Renal cortical epithelial cell (primary cell): ENCODE results near the gene SLC19A1. TPM values are rescaled to one million over a fixed set of nuclear protein-coding genes. Genes with fewer than 3 reads are reported as not detected.

ENCODE experiments used
- DNase-seq: peaks from one replicate; pipeline ENCODE4 v3.0.0-alpha.2; 2011; ENCODE audit warnings: low read depth
- total RNA-seq: library from RNA; depleted of rRNA; stranded (reverse); fragments of >200 nt; gene quantifications from 2 replicates; pipeline ENCODE4 v1.2.3, GENCODE V29; 2014

The SLC19A1 gene
- total RNA-seq, 1 donor from 2014 or later, result 8.2 TPM

DNA sequence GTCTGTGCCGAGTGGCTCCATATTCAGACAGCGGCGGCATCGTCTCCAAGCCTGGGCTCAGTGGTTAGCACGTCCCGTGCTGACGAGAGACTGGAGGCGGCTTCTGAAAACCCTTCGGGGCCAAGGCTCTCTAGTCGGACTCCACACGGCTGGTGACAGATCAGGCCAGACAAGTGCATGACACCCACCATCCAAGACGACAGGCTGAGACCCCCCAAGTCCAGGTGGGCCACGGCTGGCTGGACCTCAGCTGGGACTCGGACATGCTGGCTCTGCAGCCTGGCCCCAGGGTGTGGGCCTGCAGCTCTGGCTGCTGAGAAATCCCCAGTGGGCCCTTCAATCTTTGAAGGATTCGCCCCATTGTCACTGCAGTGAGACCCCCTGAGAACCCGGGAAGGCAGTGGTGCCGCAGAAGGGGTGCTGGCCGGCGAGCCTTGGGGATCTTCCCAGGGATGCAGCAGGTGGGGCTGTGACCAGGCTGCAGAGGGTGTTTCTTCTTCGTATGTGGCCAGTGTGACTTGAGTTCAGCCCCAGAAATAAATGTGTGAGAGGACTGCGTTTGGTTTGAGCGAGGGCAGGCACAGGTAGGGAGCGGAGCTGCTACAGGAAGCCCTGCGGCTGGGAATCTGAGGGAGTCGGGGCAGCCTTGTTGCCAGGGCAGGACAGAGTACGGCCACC lies 15.9 kb upstream of the SLC19A1 start:
- no peak for DNase-seq

DNA sequence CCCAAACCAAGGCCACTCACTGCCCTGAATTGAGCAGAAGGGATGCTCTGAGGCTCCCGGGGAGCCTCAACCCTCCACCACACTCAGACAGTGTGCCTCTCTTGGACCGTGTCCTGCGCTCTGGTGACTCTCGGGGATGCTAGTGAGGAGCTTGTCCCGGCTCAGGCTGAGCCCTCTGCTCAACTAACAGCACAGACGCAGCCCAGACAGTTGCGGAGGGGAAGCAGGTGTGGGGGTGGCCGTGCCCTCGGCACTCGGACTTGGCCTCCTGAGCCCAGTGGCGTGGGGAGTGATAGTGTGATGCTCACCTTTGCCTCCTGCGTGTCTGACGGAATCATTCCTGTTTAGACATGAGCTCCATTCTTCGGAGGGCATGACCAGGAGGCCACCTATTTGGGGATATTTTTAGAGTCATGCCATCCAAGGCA lies 15.4 kb upstream of the SLC19A1 start:
- no peak for DNase-seq

DNA sequence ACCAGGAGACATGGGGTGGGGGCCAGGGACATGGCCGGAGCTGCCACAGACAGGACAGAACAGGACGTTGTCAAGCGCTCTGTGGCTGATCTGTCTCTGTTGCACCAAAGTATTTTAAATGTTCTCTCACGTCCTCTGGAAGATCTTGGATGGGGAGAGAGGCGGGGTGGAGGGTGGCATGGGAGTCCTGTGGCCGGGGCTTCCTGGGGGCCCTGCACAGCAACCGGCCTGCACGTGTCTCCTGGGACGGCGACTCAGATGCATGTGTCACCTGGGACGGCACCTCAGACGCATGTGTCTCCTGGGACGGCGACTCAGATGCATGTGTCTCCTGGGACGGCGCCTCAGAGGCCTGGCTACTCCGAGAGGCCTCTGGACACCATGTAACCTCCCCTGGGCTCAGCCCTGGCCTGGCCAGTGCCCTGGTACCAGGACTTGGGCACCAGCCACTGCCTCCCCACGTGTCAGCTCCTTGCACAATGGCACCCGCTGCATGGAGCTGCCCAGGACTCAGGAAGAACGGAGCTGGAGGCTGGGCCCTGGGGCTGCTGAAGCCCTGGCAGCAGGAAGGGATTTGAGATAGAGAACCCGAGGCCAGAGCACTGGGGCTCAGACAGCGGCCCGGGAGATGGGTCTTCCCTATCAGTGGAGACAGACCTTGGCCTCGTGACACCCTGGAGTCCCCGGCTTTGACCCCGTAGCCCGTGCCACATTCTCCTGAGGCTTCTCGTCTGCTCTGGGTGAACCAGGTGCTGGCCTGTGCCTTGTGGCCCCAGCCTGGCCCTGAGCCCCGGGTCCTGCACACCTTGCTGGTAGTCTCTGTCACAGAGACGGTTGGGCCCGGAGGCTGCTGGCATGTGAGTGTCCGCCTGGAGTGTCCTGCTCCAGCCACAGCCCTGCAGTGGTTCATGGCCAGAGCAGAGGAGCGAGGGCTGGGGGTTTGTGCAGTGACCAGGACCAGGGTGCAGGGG lies 14.7 kb upstream of the SLC19A1 start:
- DNase-seq, result no peak

DNA sequence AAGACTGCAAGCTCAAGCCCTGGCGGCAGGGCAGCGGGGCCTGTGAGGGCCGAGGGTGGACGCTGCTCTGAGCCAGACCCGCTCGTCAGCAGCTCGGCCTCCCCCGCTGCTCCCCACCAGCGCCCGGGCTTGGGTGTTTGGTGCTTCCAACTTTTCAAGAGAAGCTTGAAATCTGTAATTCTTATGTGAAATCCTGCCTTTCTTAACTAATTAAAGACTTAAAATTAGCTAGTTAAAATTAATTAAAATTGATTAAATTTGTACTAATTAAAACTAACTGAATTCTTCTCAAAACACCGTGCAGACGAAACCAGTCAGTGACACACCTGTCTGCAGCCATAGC lies 14.0 kb upstream of the SLC19A1 start:
- DNase-seq, result no peak

DNA sequence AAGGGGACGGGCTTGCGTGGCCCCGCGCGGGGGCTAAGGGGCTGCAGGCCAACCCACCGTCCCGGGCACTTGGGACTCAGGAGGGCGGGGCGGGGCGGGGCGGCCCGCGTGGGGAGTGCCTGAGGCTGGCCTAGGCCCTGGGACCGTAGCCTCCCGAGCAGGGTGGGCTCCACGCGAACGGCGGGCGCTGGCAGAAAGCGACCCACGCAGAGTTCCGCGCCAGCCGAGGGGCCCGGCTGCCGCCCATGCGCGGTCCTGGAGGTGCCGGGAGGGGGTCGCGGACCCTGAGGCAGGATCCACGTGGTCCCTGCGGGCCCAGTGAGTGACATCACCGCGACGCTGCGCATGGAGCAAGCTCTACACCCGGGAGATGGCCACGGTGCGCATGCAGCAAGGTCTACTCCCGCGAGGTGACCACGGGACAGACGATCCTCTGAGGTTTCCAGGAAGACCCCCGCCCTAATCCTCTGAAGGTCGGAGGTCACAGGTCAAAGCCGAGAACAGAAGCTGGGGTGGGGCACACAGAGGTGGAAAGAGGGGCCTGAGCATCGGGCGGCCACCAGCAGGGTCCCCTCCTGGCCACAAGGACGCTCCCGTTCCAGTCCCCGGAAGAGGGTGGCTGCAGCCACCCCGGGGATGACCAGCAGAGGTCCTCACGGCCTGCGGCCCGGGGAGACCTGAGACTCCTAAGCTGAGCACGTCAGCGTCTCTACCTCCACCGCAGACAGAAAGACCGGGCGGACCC lies 13.5 kb upstream of the SLC19A1 start:
- peak; percentile 64 for DNase-seq

DNA sequence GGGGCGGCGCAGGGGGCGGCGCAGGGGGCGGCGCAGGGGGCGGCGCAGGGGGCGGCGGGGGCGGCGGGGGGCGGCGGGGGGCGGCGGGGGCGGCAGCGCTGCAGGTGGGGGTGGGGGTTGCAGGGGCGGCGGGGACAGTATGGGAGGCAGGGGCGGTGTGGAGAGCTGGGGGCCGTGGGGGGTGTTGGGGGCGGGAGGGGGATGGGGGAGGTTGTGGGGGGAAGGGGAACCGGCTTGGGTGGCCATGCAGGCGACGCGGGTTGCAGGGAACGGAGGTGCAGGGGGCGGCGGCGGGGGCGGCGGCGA lies 13.0 kb upstream of the SLC19A1 start:
- no peak for DNase-seq

DNA sequence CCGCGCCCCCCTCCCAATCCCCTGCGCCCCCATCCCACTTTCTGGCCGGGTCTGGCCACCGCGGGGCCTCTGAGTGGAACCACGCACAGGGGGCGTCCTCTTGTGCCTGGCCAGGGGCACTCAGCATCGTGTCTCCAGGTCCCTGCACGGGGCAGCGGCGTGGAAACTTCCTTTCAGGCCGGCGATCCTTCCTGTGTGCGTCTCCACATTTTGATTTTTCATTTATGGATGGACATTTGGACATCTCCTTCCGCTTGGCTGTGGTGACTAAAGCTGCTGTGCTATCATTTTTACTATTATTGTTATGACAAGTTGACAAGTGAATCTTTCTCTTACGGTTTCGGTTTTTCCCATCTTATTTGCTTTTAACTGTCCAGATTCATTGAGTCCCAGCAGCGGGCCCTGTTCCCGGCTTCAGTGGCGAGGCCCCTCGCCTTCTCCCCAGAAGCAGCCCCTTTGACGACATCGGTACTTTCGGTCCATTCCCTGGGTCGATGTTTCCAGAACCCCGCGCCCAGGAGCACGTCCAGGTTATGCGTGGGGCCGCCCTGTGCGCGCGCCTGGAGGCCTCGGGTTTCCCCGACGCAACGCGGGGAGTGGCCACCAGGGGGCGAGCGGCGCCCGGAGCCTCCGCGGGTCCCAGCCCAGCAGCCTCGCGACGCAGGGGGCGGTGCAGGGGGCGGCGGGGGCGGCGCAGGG lies 12.4 kb upstream of the SLC19A1 start:
- peak; percentile 13 for DNase-seq

DNA sequence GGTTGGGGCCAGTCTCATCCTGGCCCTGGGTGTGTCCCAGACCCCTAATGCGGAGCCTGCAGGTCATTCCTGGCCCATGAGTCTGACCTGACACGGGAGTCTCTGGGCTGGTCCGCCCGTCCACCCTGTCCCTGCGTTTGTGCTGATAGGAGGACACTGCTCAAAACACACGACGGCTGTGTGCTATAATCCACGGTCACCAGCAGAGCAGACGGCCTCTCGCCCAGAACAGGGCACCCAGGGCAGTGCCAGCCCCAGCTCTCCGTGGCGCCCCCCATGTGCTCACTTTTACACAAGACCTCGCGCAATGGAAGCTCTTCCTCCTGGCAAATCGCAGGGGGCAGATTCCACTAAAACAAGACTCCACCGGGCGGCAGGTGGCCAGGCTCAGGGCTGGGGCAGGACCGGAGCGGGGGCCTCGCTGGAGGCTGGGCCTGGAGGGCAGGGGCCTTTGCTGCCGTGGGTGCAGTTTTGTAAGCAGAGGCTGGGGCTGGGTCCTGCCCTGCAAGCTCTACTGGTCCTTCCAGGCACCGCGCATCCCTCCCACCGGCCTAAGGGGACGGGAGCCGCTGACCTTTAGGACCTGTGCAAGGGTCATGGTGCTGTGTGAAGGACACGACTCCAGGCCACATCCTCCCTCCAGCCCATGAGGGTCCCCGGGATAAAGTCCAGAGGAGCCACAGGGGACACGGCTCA lies 10.6 kb upstream of the SLC19A1 start:
- DNase-seq, result no peak

DNA sequence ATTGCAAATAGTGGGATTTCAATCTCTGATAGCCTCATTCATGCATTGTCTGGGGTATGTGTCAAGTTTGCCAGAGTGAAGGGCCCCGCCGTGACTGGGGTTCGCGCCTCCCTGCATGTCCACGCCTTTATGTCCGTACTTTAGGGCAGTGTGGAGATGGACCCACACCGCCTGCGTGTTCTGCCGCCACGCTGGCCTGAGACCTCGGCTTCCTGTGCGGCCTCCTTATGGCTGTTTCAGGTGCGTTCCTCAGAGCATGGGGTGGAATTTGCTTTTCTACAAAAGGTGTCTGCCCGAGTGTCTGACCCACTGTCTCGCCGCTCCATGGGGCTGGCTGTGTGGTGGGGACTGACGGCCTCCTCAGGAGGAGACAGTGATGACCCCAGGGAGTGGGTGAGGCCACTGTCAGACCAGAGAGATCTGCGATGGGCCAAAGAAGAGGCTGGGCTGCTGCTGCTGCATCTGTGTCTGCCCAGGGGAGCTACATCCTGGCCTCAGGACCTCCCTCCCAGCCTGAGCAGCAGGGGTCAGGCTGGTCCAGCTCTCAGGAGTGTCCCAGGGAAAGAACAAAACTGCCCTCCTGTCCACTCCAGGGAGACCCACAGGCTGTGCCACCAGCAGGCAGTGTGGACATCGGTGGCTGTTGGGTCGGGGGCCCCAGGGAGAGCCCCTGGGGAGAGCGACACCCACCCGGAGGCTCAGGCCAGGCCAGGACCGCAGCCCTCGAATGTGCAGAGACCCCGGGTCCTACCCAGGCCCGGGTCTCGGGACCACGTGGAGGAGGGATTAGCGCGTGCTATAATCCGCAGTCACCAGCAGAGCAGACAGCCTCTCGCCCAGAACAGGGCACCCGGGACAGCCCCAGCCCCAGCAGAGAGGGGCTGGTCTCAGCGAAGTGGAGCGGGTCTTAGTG lies 9.8 kb upstream of the SLC19A1 start:
- DNase-seq, result no peak

DNA sequence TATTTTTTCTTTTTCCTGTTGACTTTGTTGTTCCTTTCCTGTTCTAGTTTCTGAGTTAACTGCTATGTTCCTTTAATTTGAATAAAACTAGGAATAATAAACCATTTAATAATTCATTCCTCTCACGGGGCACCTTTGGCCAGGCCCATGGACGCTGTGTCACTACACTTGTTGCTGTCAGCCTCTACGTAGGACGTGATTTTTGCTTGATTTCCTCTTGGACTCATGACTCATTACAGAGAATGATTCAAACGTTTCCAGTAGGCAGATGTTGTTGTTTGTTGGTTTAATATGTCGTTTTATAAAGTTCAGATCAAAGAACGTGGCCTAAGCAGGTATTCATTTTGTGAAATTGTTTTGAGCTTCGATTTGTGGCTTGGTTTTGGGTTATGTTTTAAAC lies 9.1 kb upstream of the SLC19A1 start:
- DNase-seq, result peak; percentile 95

DNA sequence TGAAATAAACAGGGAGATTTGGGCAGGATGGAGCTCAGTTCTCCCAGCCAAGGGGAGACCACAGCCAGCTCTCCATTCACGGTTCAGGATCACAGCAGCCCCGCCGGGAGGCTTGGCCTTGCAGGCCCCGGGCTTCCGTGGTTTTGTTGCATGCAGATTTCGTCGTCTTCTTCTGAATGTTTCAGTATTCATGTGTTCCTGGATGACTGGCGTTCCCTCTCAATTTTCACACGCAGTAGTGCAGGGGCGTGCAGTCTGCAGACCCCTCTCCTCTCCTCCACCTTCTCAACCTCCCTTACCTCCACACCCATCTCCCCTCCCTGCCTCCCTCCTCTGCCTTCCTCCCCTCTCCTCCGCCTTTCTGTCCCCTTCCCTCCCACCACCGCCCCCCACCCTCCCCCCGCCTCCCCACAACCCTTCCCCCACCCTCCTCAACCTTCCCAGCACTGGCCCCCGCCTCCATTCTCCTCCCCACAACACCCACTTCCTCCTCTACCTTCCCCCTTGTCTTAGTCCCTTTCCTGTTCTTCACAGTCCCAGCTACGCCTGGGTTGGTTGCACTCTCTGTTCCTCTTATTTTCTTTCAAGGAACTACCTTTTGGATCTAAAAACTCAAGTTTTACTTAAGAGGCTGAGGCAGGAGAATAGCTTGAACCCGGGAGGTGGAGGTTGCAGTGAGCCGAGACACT lies 8.4 kb upstream of the SLC19A1 start:
- DNase-seq, result peak; percentile 16

DNA sequence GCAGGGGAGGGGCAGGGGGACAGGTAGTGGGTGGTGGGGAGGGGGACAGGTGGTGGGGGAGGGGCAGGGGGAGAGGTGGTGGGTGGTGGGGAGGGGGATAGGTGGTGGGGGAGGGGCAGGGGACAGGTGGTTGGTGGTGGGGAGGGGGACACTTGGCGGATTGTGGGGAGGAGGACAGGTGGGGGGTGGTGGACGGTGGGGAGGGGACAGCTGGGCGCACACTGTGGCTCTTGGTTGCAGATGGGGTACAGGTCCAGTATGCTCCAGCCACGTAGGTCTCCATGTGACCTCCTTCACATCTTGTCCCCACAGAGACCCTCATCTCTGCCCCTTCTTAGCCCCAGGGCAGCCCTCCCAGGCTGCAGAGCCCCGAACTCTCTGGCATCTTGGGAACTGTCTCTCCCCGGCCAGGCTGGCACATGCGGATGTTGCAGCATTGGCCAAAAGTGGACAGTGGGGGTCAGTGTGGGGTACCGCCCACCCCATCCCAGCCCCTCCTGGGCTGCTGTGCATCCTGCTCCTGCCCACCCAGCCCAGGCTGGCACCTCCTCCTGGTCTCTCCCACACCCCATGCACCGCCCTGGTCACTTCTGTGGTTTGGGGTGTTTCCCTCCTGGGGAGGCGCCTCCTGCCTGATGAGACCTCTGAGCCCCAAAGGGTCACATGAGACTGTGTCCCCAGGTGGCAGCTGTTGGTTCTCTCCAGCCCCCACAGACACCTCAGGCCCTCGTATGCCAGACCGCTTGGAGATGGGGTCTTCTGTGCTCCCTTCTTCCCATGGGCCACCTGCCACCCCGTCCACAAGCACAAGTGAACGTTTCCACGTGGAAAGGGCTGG lies 7.6 kb upstream of the SLC19A1 start:
- no peak for DNase-seq

DNA sequence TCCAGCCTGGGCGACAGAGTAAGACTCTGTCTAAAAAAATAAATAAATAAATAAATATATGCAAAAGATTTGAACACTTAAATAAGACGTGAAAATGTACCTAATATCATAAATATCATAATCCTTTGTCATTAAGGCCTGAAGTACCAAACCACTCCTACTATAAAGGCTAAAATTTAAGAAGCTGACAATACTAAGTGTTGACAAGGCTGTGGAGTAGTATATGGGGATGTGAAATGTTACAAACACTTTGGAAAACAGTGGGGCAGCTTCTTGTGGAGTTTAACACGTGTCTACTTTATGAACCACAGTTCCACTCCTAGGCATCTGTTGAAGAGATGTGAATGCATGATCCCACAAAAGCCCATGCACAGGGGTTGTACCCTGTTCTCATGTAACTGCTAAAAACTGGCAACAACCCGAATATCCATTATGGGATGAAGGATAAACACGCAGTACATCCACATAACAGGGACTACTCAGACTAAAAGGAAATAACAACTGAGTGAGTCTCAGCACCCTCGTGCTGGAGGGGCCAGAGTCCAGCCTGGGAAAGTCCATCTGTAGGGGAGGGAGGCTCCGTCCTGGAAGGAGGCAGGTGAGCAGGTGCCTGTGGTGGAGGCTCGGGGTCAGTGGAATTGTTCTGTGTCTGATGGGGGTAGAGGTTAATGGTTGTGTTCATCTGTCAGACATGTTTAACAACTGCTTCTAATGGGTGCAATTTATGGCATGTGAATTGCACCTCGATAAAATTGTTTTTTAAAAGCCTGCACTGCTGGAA lies 6.7 kb upstream of the SLC19A1 start:
- DNase-seq, result peak; percentile 9

DNA sequence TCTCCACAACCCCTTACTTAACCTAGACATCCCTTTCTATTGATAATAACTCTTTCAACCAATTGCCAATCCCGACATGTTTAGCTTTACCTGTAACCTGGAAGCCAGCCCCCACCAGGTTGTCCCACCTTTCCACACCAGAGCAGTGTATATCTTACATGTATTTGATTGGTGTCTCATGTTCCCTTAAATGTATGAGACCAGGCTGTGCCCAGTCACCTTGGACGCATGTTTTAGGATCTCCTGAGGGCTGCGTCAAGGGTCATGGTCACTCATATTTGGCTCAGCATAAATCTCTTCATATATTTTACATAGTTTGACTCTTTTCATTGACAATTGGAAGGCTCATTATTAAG lies 5.3 kb upstream of the SLC19A1 start:
- DNase-seq, result no peak

DNA sequence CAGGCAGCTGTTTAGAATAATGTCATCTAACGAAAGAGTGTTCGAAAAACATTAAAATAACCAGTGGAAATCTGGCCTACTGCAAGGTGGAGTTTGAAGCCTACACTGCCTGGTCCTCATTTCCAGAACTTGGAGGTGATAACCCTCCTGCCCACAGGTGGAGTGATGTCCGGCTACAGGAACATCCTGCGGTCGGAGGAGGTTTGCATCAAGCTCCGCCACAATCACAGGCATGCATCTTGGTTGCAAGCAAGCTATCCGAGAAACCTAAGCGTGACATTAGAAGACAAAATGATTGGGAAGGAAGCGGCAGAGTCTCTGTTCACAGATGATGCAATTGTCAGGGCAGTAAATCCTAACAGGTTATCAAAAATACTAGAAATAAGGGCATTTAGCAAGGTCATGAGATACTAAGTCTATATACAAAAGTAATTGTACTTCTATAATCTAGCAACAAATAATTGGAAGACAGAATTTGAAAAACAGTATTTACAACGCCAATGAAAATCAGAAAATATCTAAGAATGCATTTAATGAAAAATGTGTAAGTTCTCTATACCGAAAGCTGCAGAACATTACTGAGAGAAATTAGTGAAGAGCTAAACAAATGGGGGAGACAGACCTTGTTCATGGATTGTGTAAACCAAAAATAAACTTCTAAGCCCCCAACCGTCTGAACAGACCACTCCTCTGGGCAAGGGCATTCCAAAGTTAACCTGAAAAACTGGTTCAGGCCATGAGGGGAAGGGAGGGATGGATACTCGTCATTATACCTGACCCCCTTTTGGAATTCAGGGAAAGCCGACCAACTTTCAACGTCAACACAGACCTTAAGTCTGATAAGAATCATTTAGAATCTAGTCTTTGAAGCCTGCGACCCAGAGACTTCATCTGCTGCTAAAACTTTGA lies 4.7 kb upstream of the SLC19A1 start:
- DNase-seq, result no peak

DNA sequence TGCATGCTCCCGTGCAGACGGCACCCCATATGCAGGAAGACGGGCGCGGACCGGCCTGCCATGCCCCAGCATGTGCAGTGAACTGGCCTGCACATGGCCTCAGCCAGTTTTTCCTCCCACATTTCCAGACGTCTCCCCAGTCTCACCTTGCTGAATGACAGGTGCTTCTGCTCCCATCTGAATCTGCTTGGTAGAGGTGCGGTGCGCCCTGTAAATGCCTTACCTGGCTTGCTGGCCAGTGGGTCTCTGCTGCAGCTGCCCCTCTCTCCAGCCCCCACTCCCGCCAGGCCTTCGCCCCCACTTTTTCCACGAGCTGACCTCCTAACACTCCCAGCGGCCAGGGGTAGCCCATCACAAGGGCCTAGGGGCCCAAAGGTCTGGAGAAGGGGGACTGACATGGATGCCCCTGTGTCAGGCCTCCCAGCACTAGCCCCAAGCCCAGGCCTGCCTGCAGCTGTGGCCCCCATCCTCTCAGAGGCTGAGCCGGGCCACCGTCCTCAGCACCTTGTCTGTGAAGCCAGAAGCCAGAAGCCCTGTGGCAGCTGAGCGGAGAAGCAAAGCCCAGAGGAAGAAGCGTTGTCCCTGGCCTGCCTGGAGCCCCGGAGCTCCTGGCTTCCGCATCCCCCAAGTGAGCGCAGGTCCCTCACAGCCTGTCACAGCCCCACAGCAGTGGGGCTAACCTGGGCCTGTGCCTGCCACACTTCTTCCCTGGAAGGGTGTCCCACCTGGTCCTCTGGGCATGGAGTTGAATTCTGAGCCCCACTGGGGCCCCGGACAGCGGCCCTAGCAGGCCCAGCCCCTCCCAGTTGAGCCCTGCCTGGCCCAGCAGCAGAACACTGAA lies 3.7 kb upstream of the SLC19A1 start:
- DNase-seq, result no peak
